ENCODE data around the gene CLCN7. TPM values are rescaled to one million over a fixed set of nuclear protein-coding genes. Genes with fewer than 3 reads are reported as not detected.

The CLCN7 gene
- total and polyA plus RNA-seq, 2 of the 13 experiments (the other 11 are each of a cell fraction or from before 2014, with no cell fraction given), result 24.6 to 25.1 TPM

GRCh38 chr16:1450841-1451240 lies 24.0 kb downstream of the CLCN7 start:
- in situ Hi-C loops (cut with HindIII; ENCODE audit: extremely low pct_ligation_motif_present, low pct_unique_long_range_greater_than_20kb) (no loop called here), intact Hi-C loops (cut with micrococcal nuclease; ENCODE audit: unreplicated experiment) (no loop called here)
- no TSS peak for BruUV-seq (replicated peaks)
- DNase-seq (ENCODE audit: low spot score) (no peak), FAIRE-seq (no peak), ATAC-seq (no peak)
- Histone ChIP-seq H3K9me3 (ENCODE audit: low read length) (no peaks in the 10 kb centered on the region), H3K9ac (ENCODE audit: insufficient read depth, low read depth, low read length) (no peak overlapping the region), H4K20me1 (ENCODE audit: insufficient read depth, low read length) (no peaks in the 10 kb centered on the region), H3K27ac (ENCODE audit: extremely low read length, insufficient read depth, low read length) (no peak overlapping the region), H3K4me2 (ENCODE audit: low read depth, low read length) (no peak overlapping the region), H3K79me2 (ENCODE audit: insufficient read depth, low read length) (no peaks in the 10 kb centered on the region), H3K4me1 (ENCODE audit: insufficient read depth, low read length) (no peaks in the 10 kb centered on the region), H2AFZ (ENCODE audit: low read length) (no peak overlapping the region), H3K27me3 (ENCODE audit: control insufficient read depth in 1 of 2, insufficient read depth in 2 of 2, low read length in 2 of 2) (no peaks in the 10 kb centered on the region), H3K4me3 (replicated peaks in 1 of 3; ENCODE audit: insufficient read depth in 1 of 3, low read depth in 2 of 3, low read length in 3 of 3) (no peak overlapping the region), H3K36me3 (replicated peaks in 1 of 2; ENCODE audit: control insufficient read depth in 1 of 2, insufficient read depth in 2 of 2, low read length in 2 of 2) (peaks cover 7 to 13% of the 10 kb centered on the region in 2 experiments; a peak in 4 of 5 replicates)
- ChIA-PET POLR2A (no interaction called here), CTCF (ENCODE audit: low intra/inter-chr PET ratio, low total read pairs) (no interaction called here)
- TF ChIP-seq, protein P1, sequence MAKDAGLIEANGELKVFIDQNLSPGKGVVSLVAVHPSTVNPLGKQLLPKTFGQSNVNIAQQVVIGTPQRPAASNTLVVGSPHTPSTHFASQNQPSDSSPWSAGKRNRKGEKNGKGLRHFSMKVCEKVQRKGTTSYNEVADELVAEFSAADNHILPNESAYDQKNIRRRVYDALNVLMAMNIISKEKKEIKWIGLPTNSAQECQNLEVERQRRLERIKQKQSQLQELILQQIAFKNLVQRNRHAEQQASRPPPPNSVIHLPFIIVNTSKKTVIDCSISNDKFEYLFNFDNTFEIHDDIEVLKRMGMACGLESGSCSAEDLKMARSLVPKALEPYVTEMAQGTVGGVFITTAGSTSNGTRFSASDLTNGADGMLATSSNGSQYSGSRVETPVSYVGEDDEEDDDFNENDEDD (CRISPR knock-in tag; IDR thresholded peaks at IDR 0.05; ENCODE audit: borderline replicate concordance), result no peak
- TF ChIP-seq FOXK1 (CRISPR knock-in tag; IDR thresholded peaks at IDR 0.05; ENCODE audit: borderline replicate concordance, low read depth) (no peak), ATF7 (IDR thresholded peaks at IDR 0.05) (no peak), ATF7 (CRISPR knock-in tag; IDR thresholded peaks at IDR 0.05) (no peak), CAMTA2 (CRISPR knock-in tag; IDR thresholded peaks at IDR 0.05; ENCODE audit: borderline replicate concordance) (no peak), RAD51 (IDR thresholded peaks at IDR 0.05; ENCODE audit: borderline replicate concordance) (no peak), NONO (IDR thresholded peaks at IDR 0.05) (no peak), NONO (CRISPR knock-in tag; conservative IDR thresholded peaks at IDR 0.05) (no peak), RXRA (CRISPR knock-in tag; IDR thresholded peaks at IDR 0.05) (no peak), EZH2 (conservative IDR thresholded peaks at IDR 0.05; ENCODE audit: low read depth, low read length) (no peak), NRL (CRISPR knock-in tag; IDR thresholded peaks at IDR 0.05; ENCODE audit: borderline replicate concordance) (no peak), ZNF101 (CRISPR knock-in tag; IDR thresholded peaks at IDR 0.05; ENCODE audit: borderline replicate concordance, low read depth) (no peak), SP4 (CRISPR knock-in tag; IDR thresholded peaks at IDR 0.05) (no peak), ZNF7 (CRISPR knock-in tag; IDR thresholded peaks at IDR 0.05) (no peak), ZBTB1 (CRISPR knock-in tag; IDR thresholded peaks at IDR 0.05; ENCODE audit: borderline replicate concordance) (no peak), RNF2 (conservative IDR thresholded peaks at IDR 0.05; ENCODE audit: low read depth) (no peak), ZNF570 (CRISPR knock-in tag; IDR thresholded peaks at IDR 0.05; ENCODE audit: borderline replicate concordance) (no peak)
- TF ChIP-seq, protein P2, sequence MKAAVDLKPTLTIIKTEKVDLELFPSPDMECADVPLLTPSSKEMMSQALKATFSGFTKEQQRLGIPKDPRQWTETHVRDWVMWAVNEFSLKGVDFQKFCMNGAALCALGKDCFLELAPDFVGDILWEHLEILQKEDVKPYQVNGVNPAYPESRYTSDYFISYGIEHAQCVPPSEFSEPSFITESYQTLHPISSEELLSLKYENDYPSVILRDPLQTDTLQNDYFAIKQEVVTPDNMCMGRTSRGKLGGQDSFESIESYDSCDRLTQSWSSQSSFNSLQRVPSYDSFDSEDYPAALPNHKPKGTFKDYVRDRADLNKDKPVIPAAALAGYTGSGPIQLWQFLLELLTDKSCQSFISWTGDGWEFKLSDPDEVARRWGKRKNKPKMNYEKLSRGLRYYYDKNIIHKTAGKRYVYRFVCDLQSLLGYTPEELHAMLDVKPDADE (CRISPR knock-in tag; IDR thresholded peaks at IDR 0.05), result no peak
- TF ChIP-seq, protein P3, sequence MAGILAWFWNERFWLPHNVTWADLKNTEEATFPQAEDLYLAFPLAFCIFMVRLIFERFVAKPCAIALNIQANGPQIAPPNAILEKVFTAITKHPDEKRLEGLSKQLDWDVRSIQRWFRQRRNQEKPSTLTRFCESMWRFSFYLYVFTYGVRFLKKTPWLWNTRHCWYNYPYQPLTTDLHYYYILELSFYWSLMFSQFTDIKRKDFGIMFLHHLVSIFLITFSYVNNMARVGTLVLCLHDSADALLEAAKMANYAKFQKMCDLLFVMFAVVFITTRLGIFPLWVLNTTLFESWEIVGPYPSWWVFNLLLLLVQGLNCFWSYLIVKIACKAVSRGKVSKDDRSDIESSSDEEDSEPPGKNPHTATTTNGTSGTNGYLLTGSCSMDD (CRISPR knock-in tag; IDR thresholded peaks at IDR 0.05), result no peak
- TF ChIP-seq, protein P4, sequence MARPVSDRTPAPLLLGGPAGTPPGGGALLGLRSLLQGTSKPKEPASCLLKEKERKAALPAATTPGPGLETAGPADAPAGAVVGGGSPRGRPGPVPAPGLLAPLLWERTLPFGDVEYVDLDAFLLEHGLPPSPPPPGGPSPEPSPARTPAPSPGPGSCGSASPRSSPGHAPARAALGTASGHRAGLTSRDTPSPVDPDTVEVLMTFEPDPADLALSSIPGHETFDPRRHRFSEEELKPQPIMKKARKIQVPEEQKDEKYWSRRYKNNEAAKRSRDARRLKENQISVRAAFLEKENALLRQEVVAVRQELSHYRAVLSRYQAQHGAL (CRISPR knock-in tag; IDR thresholded peaks at IDR 0.05; ENCODE audit: not compliant biosample characterization), result no peak
- WGBS (ENCODE audit: low lambda C conversion rate), result no CpG with 5 or more reads among the region's 21 CpGs
